ENCODE data around the gene IGSF22. TPM values are rescaled to one million over a fixed set of nuclear protein-coding genes. Genes with fewer than 3 reads are reported as not detected.

The IGSF22 gene
- total RNA-seq, 2 experiments from 2014 or later = 4.0 to 5.0 TPM

DNA sequence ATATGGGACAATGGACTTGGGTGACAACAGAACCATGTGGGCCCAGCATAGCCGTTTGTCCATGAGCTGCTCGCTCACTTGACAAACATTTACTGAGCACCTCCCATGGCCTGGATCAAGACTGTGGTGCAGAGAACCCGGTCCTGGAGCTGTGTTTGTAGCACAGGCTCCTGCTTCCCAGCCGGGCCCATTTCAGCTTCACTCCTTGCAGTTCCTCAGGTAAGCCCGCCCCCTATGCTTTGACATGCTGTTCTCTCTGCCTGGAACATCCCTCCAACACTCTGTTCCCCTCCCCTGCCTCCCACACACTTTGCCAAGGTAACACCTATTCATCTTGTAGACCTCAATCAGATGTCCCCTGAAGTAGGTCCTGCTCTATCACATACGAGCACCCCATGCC is 19.3 kb upstream of the IGSF22 start:
- Histone ChIP-seq H3K36me3 (ENCODE audit: insufficient read depth, low read length) (no peaks in the 10 kb centered on the region), H3K27ac (ENCODE audit: low read depth in 1 of 2, low read length in 2 of 2) (no peak overlapping the region), H3K27me3 (ENCODE audit: control insufficient read depth in 1 of 2, insufficient read depth in 2 of 2, low read length in 2 of 2) (peaks cover 0 to 4% of the 10 kb centered on the region in 2 experiments), H3K4me3 (ENCODE audit: low read length) (no peak overlapping the region), H3K4me1 (ENCODE audit: insufficient read depth, low read length) (no peaks in the 10 kb centered on the region), H3K9me3 (ENCODE audit: control insufficient read depth in 1 of 2, insufficient read depth in 1 of 2, low read length in 2 of 2) (no peaks in the 10 kb centered on the region)
- no peak overlapping the region for H3K27ac Mint-ChIP-seq
- intact Hi-C loops (cut with DNase I, micrococcal nuclease) = no loop called here
- POLR2A ChIA-PET = no interaction called here
- DNase-seq = no peak
- no peak for ATAC-seq (ENCODE audit: poor library complexity)
- H3K9me3 Mint-ChIP-seq = no peaks in the 10 kb centered on the region
- no peaks in the 10 kb centered on the region for H3K4me1 Mint-ChIP-seq (ENCODE audit: low read depth)
- no peak overlapping the region for H3K4me3 Mint-ChIP-seq
- CTCF ChIA-PET = interaction anchor here (0.7 kb wide), 1 partner anchor 205 kb away, joined by 3 read pairs; no protein-coding TSS in a partner anchor
- TF ChIP-seq, protein P1, sequence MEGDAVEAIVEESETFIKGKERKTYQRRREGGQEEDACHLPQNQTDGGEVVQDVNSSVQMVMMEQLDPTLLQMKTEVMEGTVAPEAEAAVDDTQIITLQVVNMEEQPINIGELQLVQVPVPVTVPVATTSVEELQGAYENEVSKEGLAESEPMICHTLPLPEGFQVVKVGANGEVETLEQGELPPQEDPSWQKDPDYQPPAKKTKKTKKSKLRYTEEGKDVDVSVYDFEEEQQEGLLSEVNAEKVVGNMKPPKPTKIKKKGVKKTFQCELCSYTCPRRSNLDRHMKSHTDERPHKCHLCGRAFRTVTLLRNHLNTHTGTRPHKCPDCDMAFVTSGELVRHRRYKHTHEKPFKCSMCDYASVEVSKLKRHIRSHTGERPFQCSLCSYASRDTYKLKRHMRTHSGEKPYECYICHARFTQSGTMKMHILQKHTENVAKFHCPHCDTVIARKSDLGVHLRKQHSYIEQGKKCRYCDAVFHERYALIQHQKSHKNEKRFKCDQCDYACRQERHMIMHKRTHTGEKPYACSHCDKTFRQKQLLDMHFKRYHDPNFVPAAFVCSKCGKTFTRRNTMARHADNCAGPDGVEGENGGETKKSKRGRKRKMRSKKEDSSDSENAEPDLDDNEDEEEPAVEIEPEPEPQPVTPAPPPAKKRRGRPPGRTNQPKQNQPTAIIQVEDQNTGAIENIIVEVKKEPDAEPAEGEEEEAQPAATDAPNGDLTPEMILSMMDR (IDR thresholded peaks at IDR 0.05) = no peak
- no peaks in the 10 kb centered on the region for H3K27me3 Mint-ChIP-seq
- H3K36me3 Mint-ChIP-seq (ENCODE audit: low read depth) = no peaks in the 10 kb centered on the region

DNA sequence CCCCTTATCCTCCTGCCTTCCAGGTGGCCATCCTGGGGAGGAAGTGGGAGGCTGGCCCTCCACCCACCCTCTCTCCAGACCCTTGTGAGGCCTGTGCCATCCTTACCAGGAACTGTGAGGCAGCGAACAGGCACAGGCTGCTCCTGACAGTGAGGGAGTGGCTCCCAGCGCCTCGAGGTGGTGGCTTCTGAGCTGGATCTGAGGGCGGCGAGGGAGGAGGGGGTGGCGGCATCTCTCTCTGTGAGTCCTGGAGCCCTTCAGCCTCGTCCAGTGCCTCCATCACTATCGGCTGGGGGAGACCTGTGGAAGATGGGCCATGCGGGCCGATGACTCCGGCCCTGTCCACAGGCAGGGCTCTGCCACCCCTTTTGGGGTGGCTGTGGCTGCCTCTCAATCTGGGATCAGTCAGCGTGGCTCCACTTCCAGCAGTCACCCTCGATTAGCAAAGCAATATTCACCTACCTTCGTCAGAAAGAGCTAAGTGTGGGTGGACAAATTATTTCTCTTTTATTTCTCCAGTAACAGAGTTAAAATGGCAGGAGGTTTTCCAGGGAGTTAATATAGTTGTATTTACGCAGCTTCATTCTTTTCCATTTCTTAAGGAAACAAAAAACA is 18.0 kb upstream of the IGSF22 start:
- H3K9me3 Mint-ChIP-seq = no peaks in the 10 kb centered on the region
- H3K4me3 Mint-ChIP-seq = no peak overlapping the region
- no peak overlapping the region for H3K4me3 ChIP-seq (ENCODE audit: low read length)
- intact Hi-C loops (cut with DNase I, micrococcal nuclease) = no loop called here
- H3K9me3 ChIP-seq (ENCODE audit: control insufficient read depth in 1 of 2, insufficient read depth in 1 of 2, low read length in 2 of 2) = no peaks in the 10 kb centered on the region
- no peak for DNase-seq
- ChIA-PET POLR2A (no interaction called here), CTCF (no interaction called here)
- H3K27me3 ChIP-seq (ENCODE audit: control insufficient read depth in 1 of 2, insufficient read depth in 2 of 2, low read length in 2 of 2) = no peaks in the 10 kb centered on the region
- H3K27ac Mint-ChIP-seq = no peak overlapping the region
- H3K4me1 Mint-ChIP-seq (ENCODE audit: low read depth) = no peaks in the 10 kb centered on the region
- no peak for ATAC-seq (ENCODE audit: poor library complexity)
- TF ChIP-seq, protein P1 (IDR thresholded peaks at IDR 0.05) = no peak
- H3K4me1 ChIP-seq (ENCODE audit: insufficient read depth, low read length) = no peaks in the 10 kb centered on the region
- no peaks in the 10 kb centered on the region for H3K27me3 Mint-ChIP-seq
- no peaks in the 10 kb centered on the region for H3K36me3 Mint-ChIP-seq (ENCODE audit: low read depth)
- H3K27ac ChIP-seq (ENCODE audit: low read depth in 1 of 2, low read length in 2 of 2) = no peak overlapping the region
- no peaks in the 10 kb centered on the region for H3K36me3 ChIP-seq (ENCODE audit: insufficient read depth, low read length)

DNA sequence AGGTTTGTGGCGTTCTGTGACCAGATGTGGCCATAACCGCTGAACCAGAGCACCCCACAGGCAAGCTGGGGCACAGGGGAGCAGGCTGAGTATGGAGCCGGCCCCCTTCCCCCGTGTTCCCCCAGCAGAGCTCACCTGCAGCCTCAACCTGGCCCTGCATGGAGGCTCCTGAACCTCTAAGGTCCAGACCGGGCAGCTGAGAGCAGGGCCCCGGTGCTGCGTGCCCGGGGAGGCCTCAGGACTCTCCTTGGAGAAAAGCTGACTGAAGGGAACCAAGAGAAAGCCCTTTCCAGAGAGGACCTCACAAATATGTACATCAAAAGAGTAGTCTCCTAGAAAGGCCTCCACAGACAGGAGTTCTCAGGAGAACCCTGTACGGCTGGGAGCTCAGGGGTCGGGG is 17.4 kb upstream of the IGSF22 start:
- Histone ChIP-seq H3K4me3 (ENCODE audit: low read length) (no peak overlapping the region), H3K4me1 (ENCODE audit: insufficient read depth, low read length) (no peaks in the 10 kb centered on the region), H3K27ac (ENCODE audit: low read depth in 1 of 2, low read length in 2 of 2) (no peak overlapping the region), H3K27me3 (ENCODE audit: control insufficient read depth in 1 of 2, insufficient read depth in 2 of 2, low read length in 2 of 2) (no peaks in the 10 kb centered on the region), H3K9me3 (ENCODE audit: control insufficient read depth in 1 of 2, insufficient read depth in 1 of 2, low read length in 2 of 2) (no peaks in the 10 kb centered on the region), H3K36me3 (ENCODE audit: insufficient read depth, low read length) (no peaks in the 10 kb centered on the region)
- Mint-ChIP-seq H3K9me3 (no peaks in the 10 kb centered on the region), H3K27me3 (no peaks in the 10 kb centered on the region), H3K36me3 (ENCODE audit: low read depth) (no peaks in the 10 kb centered on the region), H3K4me3 (no peak overlapping the region), H3K27ac (no peak overlapping the region), H3K4me1 (ENCODE audit: low read depth) (no peaks in the 10 kb centered on the region)
- ChIA-PET POLR2A (no interaction called here), CTCF (no interaction called here)
- no peak for DNase-seq
- no peak for ATAC-seq (ENCODE audit: poor library complexity)
- intact Hi-C loops (cut with DNase I, micrococcal nuclease) = no loop called here
- TF ChIP-seq, protein P1 (IDR thresholded peaks at IDR 0.05) = no peak
